ENCODE data around the gene SLC22A1.
"Not testable (repeated sequence)": the region's sequence is repeated elsewhere in the genome, so short reads cannot be mapped to it uniquely, and the experiment has no call there.

Gene SLC22A1

DNA sequence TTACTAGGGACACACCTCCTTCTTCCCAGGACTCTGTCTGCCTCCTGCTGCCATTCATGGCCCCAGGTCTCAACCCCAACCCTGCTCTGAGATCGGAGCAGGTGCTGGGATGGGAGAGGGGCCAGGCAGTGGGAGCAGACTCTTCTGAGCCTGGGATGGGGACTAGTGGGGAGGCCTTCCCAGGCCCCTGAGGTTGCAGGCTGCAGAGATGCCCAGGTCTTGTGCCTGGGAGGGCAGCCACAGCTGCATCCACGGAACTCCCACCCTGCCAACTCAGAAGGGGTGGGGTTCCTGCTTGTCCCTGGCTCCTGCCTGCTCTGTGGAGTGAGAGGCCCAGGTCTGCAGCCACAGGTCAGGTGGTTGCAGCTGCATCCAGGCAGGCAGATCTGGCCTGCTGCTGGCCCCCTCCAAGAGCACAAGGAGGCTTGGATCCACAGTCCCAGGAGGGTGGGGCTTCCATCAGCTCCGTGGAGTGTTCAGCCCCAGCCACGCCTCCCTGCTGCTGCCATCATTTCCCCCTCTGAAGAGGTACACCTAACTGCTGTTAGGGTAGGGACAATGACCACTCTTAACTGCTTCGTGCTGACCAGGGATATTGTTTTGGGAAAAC lies 2.9 kb upstream of the SLC22A1 start:
- DNase-seq (ENCODE audit: low spot score) = no peak
- TF ChIP-seq, protein P1, sequence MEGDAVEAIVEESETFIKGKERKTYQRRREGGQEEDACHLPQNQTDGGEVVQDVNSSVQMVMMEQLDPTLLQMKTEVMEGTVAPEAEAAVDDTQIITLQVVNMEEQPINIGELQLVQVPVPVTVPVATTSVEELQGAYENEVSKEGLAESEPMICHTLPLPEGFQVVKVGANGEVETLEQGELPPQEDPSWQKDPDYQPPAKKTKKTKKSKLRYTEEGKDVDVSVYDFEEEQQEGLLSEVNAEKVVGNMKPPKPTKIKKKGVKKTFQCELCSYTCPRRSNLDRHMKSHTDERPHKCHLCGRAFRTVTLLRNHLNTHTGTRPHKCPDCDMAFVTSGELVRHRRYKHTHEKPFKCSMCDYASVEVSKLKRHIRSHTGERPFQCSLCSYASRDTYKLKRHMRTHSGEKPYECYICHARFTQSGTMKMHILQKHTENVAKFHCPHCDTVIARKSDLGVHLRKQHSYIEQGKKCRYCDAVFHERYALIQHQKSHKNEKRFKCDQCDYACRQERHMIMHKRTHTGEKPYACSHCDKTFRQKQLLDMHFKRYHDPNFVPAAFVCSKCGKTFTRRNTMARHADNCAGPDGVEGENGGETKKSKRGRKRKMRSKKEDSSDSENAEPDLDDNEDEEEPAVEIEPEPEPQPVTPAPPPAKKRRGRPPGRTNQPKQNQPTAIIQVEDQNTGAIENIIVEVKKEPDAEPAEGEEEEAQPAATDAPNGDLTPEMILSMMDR (IDR thresholded peaks at IDR 0.05; ENCODE audit: borderline replicate concordance, control extremely low read depth, extremely low read depth, insufficient read depth, missing control alignments) = no peak
- in situ Hi-C loops (cut with MboI; ENCODE audit: low sequenced_read_pairs, unreplicated experiment) = no loop called here

- TF ChIP-seq, protein P1 (IDR thresholded peaks at IDR 0.05; ENCODE audit: borderline replicate concordance, control extremely low read depth, extremely low read depth, insufficient read depth, missing control alignments) = no peak
- in situ Hi-C loops (cut with MboI; ENCODE audit: low sequenced_read_pairs, unreplicated experiment) = no loop called here
- no peak for DNase-seq (ENCODE audit: low spot score)
Measured at GRCh38 chr6:160120087-160120486, 1.5 kb upstream of the SLC22A1 start.

DNA sequence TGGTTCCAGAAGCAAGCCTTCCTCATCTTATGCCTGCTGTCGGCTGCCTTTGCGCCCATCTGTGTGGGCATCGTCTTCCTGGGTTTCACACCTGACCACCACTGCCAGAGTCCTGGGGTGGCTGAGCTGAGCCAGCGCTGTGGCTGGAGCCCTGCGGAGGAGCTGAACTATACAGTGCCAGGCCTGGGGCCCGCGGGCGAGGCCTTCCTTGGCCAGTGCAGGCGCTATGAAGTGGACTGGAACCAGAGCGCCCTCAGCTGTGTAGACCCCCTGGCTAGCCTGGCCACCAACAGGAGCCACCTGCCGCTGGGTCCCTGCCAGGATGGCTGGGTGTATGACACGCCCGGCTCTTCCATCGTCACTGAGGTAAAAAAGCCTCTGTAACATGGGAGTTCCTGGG lies 366 bp downstream of the SLC22A1 start:
- TF ChIP-seq, protein P1 (IDR thresholded peaks at IDR 0.05; ENCODE audit: borderline replicate concordance, control extremely low read depth, extremely low read depth, insufficient read depth, missing control alignments) = no peak
- in situ Hi-C loops (cut with MboI; ENCODE audit: low sequenced_read_pairs, unreplicated experiment) = no loop called here

GRCh38 chr6:160122744-160123143 lies 1.1 kb downstream of the SLC22A1 start:
- TF ChIP-seq, protein P1 (IDR thresholded peaks at IDR 0.05; ENCODE audit: borderline replicate concordance, control extremely low read depth, extremely low read depth, insufficient read depth, missing control alignments) = no peak
- in situ Hi-C loops (cut with MboI; ENCODE audit: low sequenced_read_pairs, unreplicated experiment) = no loop called here
- no peak for DNase-seq (ENCODE audit: low spot score)

More for the DNA sequence above, 366 bp downstream of the SLC22A1 start:
- no peak for DNase-seq (ENCODE audit: low spot score)

GRCh38 chr6:160124007-160124406 lies 2.4 kb downstream of the SLC22A1 start:
- no peak for DNase-seq (ENCODE audit: low spot score)
- TF ChIP-seq, protein P1 (IDR thresholded peaks at IDR 0.05; ENCODE audit: borderline replicate concordance, control extremely low read depth, extremely low read depth, insufficient read depth, missing control alignments) = no peak
- in situ Hi-C loops (cut with MboI; ENCODE audit: low sequenced_read_pairs, unreplicated experiment) = no loop called here

GRCh38 chr6:160124605-160125004 lies 3.0 kb downstream of the SLC22A1 start:
- DNase-seq (ENCODE audit: low spot score) = no peak
- in situ Hi-C loops (cut with MboI; ENCODE audit: low sequenced_read_pairs, unreplicated experiment) = loop anchor here (25.0 kb wide), 1 partner anchor 338 kb away; no protein-coding TSS in a partner anchor
- TF ChIP-seq, protein P1 (IDR thresholded peaks at IDR 0.05; ENCODE audit: borderline replicate concordance, control extremely low read depth, extremely low read depth, insufficient read depth, missing control alignments) = no peak

GRCh38 chr6:160125105-160125504 lies 3.5 kb downstream of the SLC22A1 start:
- in situ Hi-C loops (cut with MboI; ENCODE audit: low sequenced_read_pairs, unreplicated experiment) = loop anchor here (25.0 kb wide), 1 partner anchor 337 kb away; no protein-coding TSS in a partner anchor

More at GRCh38 chr6:160125105-160125504, 3.5 kb downstream of the SLC22A1 start:
- not testable (repeated sequence) for DNase-seq (ENCODE audit: low spot score)
